ENCODE measurements around the gene MAP3K20.

- TF ChIP-seq CTCF (conservative IDR thresholded peaks at IDR 0.05; ENCODE audit: low read depth in 2 of 2): no peak
- TF ChIP-seq EZH2 (IDR thresholded peaks at IDR 0.05; ENCODE audit: low read depth, unreplicated experiment): no peak
- TF ChIP-seq POLR2AphosphoS5 (IDR thresholded peaks at IDR 0.05; ENCODE audit: low read depth): no peak
- no peak for TF ChIP-seq REST (IDR thresholded peaks at IDR 0.05; ENCODE audit: unreplicated experiment)
- TF ChIP-seq EZH2phosphoT487 (IDR thresholded peaks at IDR 0.05; ENCODE audit: unreplicated experiment): no peak
- TF ChIP-seq JUNB (IDR thresholded peaks at IDR 0.05; ENCODE audit: unreplicated experiment): no peak
- TF ChIP-seq NANOG (IDR thresholded peaks at IDR 0.05; ENCODE audit: borderline replicate concordance): no peak
- TF ChIP-seq ZNF114 (CRISPR knock-in tag; IDR thresholded peaks at IDR 0.05): no peak
- TF ChIP-seq CREB1 (CRISPR knock-in tag; IDR thresholded peaks at IDR 0.05; ENCODE audit: low read depth): no peak
- TF ChIP-seq, protein P1, sequence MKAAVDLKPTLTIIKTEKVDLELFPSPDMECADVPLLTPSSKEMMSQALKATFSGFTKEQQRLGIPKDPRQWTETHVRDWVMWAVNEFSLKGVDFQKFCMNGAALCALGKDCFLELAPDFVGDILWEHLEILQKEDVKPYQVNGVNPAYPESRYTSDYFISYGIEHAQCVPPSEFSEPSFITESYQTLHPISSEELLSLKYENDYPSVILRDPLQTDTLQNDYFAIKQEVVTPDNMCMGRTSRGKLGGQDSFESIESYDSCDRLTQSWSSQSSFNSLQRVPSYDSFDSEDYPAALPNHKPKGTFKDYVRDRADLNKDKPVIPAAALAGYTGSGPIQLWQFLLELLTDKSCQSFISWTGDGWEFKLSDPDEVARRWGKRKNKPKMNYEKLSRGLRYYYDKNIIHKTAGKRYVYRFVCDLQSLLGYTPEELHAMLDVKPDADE (IDR thresholded peaks at IDR 0.05): no peak
- no peak for TF ChIP-seq ZNF331 (CRISPR knock-in tag; IDR thresholded peaks at IDR 0.05; ENCODE audit: low read depth)
Measured at GRCh38 chr2:173062801-173063200, 12.8 kb upstream of the MAP3K20 start.
